ENCODE measurements around the gene FHIT.

DNA sequence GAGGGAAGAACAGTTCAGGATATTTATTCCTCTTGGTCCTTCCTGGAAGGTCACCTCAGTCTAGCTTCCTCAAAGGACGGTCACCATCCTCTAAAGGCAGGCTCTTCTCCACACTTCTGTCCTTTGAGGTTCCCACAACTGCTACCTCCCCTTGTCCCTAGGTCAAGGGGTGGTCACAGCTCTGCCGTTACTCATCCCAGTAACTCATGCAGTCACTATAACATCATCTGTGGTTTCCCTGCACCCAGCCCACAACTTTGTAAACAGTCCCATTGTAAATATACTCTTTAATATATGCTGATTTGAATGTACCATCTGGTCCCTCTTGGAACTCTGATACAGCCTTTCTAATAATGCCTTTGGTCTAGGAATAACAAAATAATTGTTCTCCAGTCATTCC is 887.4 kb downstream of the FHIT start:
- TF ChIP-seq, protein P1, sequence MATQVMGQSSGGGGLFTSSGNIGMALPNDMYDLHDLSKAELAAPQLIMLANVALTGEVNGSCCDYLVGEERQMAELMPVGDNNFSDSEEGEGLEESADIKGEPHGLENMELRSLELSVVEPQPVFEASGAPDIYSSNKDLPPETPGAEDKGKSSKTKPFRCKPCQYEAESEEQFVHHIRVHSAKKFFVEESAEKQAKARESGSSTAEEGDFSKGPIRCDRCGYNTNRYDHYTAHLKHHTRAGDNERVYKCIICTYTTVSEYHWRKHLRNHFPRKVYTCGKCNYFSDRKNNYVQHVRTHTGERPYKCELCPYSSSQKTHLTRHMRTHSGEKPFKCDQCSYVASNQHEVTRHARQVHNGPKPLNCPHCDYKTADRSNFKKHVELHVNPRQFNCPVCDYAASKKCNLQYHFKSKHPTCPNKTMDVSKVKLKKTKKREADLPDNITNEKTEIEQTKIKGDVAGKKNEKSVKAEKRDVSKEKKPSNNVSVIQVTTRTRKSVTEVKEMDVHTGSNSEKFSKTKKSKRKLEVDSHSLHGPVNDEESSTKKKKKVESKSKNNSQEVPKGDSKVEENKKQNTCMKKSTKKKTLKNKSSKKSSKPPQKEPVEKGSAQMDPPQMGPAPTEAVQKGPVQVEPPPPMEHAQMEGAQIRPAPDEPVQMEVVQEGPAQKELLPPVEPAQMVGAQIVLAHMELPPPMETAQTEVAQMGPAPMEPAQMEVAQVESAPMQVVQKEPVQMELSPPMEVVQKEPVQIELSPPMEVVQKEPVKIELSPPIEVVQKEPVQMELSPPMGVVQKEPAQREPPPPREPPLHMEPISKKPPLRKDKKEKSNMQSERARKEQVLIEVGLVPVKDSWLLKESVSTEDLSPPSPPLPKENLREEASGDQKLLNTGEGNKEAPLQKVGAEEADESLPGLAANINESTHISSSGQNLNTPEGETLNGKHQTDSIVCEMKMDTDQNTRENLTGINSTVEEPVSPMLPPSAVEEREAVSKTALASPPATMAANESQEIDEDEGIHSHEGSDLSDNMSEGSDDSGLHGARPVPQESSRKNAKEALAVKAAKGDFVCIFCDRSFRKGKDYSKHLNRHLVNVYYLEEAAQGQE (IDR thresholded peaks at IDR 0.05; ENCODE audit: insufficient read depth in 1 of 2, low read depth in 2 of 2, low read length in 2 of 2), result no peak
- TF ChIP-seq POLR2AphosphoS5 (IDR thresholded peaks at IDR 0.05; ENCODE audit: low read depth, low read length) (no peak), SIN3A (IDR thresholded peaks at IDR 0.05; ENCODE audit: borderline replicate concordance, insufficient read depth, low read length) (no peak), TAF1 (IDR thresholded peaks at IDR 0.05; ENCODE audit: borderline replicate concordance, insufficient read depth, low read length) (no peak), FOXP2 (optimal IDR thresholded peaks at IDR 0.05; ENCODE audit: borderline replicate concordance, extremely low read depth, extremely low read length, insufficient read depth) (no peak)
